Tibial nerve (tissue), 4 donors: ENCODE data around the gene PAPLN.

ENCODE experiments used
- CTCF ChIP-seq, 5 experiments: fragments of 200-600 bp in 3 of 5; fragments of 450-650 bp in 2 of 5; sonication (generic) in 3 of 5; IDR thresholded peaks; one replicate each; pipeline ENCODE4 v1.5.1; 2016 to 2019; ENCODE audit warnings: antibody characterized with exemption in 5 of 5, mild to moderate bottlenecking in 3 of 5, moderate library complexity in 2 of 5
- EP300 ChIP-seq, 2 donors: sonication (generic); formaldehyde crosslinking; IDR thresholded peaks; one replicate each; pipeline ENCODE4 v1.6.1; 2017; ENCODE audit warnings: antibody characterized with exemption in 2 of 2, mild to moderate bottlenecking in 1 of 2
- POLR2A ChIP-seq, 2 donors: fragments of 450-650 bp; IDR thresholded peaks; one replicate each; pipeline ENCODE4 v1.6.1; 2017; ENCODE audit warnings: antibody characterized with exemption in 2 of 2, mild to moderate bottlenecking in 2 of 2, moderate library complexity in 2 of 2

GRCh38 chr14:73249108-73249507, 11.8 kb downstream of the PAPLN start:
- TF ChIP-seq POLR2A (IDR thresholded peaks at IDR 0.05) (no peak), CTCF (IDR thresholded peaks at IDR 0.05) (no peak), EP300 (IDR thresholded peaks at IDR 0.05) (no peak)
